AG10803 (cell line): ENCODE data around the gene TBC1D9.

Experiments
- DNase-seq: peaks from one replicate; pipeline ENCODE4 v3.0.0; 2010; ENCODE audit warnings: low read depth
- H3K4me3 ChIP-seq: 2 replicates; pipeline ENCODE4 v1.5.1; 2011; ENCODE audit warnings: mild to moderate bottlenecking, low read length, control low read depth
- CTCF ChIP-seq: conservative IDR thresholded peaks from 2 replicates; pipeline ENCODE4 v1.5.1; 2011; ENCODE audit warnings: mild to moderate bottlenecking, low read length, control low read depth, inconsistent platforms

TBC1D9 gene

GRCh38 chr4:140705625-140706275, 50.4 kb downstream of the TBC1D9 start:
- H3K4me3 ChIP-seq = no peak overlapping the region
- no peak for DNase-seq
- TF ChIP-seq CTCF = no peak

- TF ChIP-seq CTCF = no peak
- no peak for DNase-seq
- no peak overlapping the region for H3K4me3 ChIP-seq
Measured at GRCh38 chr4:140704964-140705363, 51.2 kb downstream of the TBC1D9 start.

- H3K4me3 ChIP-seq = no peak overlapping the region
- DNase-seq = no peak
- TF ChIP-seq CTCF = no peak
Measured at GRCh38 chr4:140704392-140704960, 51.7 kb downstream of the TBC1D9 start.

- TF ChIP-seq CTCF = no peak
- peak; percentile 64 for DNase-seq
- H3K4me3 ChIP-seq = no peak overlapping the region
Measured at GRCh38 chr4:140703463-140703862, 52.7 kb downstream of the TBC1D9 start.

- TF ChIP-seq CTCF = no peak
- DNase-seq = no peak
- no peak overlapping the region for H3K4me3 ChIP-seq
Measured at GRCh38 chr4:140702096-140702757, 54.0 kb downstream of the TBC1D9 start.

- DNase-seq = no peak
- H3K4me3 ChIP-seq = no peak overlapping the region
- TF ChIP-seq CTCF = no peak
Measured at GRCh38 chr4:140701071-140701470, 55.1 kb downstream of the TBC1D9 start.
